Eye (tissue), 1 donor: ENCODE results near the gene PLXND1.
"Not testable (repeated sequence)": the region's sequence is repeated elsewhere in the genome, so short reads cannot be mapped to it uniquely, and the experiment has no call there.

Experiments used
- DNase-seq: peaks from one replicate; pipeline ENCODE4 v3.0.0-alpha.2; 2015

The PLXND1 gene

GRCh38 chr3:129606636-129607390 is at the start of gene PLXND1:
Gene PLXND1 (minus strand): TSS chr3:129606676. CDS start chr3:129606639, 37 bp downstream.
- peak; percentile 74 for DNase-seq

GRCh38 chr3:129655291-129655700 is 48.8 kb upstream of the PLXND1 start:
- DNase-seq, result no peak

- DNase-seq, result no peak
Measured at GRCh38 chr3:129654131-129654530, 47.7 kb upstream of the PLXND1 start.

- DNase-seq, result no peak
Measured at GRCh38 chr3:129653019-129653418, 46.5 kb upstream of the PLXND1 start.

- DNase-seq, result peak; percentile 40
Measured at GRCh38 chr3:129651435-129652202, 45.1 kb upstream of the PLXND1 start.

- peak; percentile 87 for DNase-seq
Measured at GRCh38 chr3:129650256-129650872, 43.9 kb upstream of the PLXND1 start.

- peak; percentile 78 for DNase-seq
Measured at GRCh38 chr3:129648391-129648790, 41.9 kb upstream of the PLXND1 start.

- DNase-seq, result no peak
Measured at GRCh38 chr3:129645286-129645685, 38.8 kb upstream of the PLXND1 start.

GRCh38 chr3:129644836-129645235 is 38.4 kb upstream of the PLXND1 start:
- no peak for DNase-seq

GRCh38 chr3:129641567-129642260 is 35.2 kb upstream of the PLXND1 start:
- DNase-seq, result not testable (repeated sequence)

- DNase-seq, result not testable (repeated sequence)
Measured at GRCh38 chr3:129640985-129641384, 34.5 kb upstream of the PLXND1 start.

GRCh38 chr3:129638481-129638880 is 32.0 kb upstream of the PLXND1 start:
- DNase-seq, result no peak

- no peak for DNase-seq
Measured at GRCh38 chr3:129636082-129636481, 29.6 kb upstream of the PLXND1 start.

GRCh38 chr3:129635656-129636055 is 29.2 kb upstream of the PLXND1 start:
- no peak for DNase-seq

GRCh38 chr3:129633751-129634481 is 27.4 kb upstream of the PLXND1 start:
- DNase-seq, result no peak

- DNase-seq, result no peak
Measured at GRCh38 chr3:129632977-129633376, 26.5 kb upstream of the PLXND1 start.

GRCh38 chr3:129632556-129632955 is 26.1 kb upstream of the PLXND1 start:
- DNase-seq, result no peak

- no peak for DNase-seq
Measured at GRCh38 chr3:129632056-129632455, 25.6 kb upstream of the PLXND1 start.

GRCh38 chr3:129629011-129629410 is 22.5 kb upstream of the PLXND1 start:
- DNase-seq, result no peak

GRCh38 chr3:129628169-129628522 is 21.7 kb upstream of the PLXND1 start:
- DNase-seq, result no peak

GRCh38 chr3:129627350-129628168 is 21.1 kb upstream of the PLXND1 start:
- peak; percentile 95 for DNase-seq
